PC-9 (cell line): Measurements from ENCODE around the gene CCDC150.

Source experiments
- EZH2 ChIP-seq: fragments of 200-600 bp; sonication (generic); IDR thresholded peaks from 2 replicates; pipeline ENCODE4 v1.8.0; 2017; ENCODE audit warnings: antibody characterized with exemption, low read depth
- TF ChIP-seq, protein P1 (sequence below): fragments of 200-600 bp; sonication (generic); conservative IDR thresholded peaks from 2 replicates; pipeline ENCODE4 v1.6.1; 2017; ENCODE audit warnings: mixed run types, antibody characterized with exemption, mild to moderate bottlenecking, moderate library complexity

DNA sequence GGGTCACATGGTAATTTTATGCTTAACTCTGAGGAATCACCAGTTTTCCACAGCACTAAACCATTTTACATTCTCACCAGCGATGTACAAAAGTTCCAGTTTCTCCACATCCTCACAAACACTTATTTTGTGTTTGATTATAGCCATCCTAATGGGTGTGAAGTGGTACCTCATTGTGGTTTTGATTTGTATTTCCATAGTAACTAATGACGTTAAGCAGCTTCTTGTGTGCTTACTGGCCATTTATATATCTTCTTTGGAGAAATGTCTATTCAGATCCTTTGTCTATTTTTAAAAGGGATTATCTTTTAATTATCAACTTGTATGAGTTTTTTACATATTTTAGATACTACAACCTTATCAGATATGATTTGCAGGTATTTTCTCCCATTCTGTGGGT lies 42.0 kb downstream of the CCDC150 start:
- TF ChIP-seq, protein P1, sequence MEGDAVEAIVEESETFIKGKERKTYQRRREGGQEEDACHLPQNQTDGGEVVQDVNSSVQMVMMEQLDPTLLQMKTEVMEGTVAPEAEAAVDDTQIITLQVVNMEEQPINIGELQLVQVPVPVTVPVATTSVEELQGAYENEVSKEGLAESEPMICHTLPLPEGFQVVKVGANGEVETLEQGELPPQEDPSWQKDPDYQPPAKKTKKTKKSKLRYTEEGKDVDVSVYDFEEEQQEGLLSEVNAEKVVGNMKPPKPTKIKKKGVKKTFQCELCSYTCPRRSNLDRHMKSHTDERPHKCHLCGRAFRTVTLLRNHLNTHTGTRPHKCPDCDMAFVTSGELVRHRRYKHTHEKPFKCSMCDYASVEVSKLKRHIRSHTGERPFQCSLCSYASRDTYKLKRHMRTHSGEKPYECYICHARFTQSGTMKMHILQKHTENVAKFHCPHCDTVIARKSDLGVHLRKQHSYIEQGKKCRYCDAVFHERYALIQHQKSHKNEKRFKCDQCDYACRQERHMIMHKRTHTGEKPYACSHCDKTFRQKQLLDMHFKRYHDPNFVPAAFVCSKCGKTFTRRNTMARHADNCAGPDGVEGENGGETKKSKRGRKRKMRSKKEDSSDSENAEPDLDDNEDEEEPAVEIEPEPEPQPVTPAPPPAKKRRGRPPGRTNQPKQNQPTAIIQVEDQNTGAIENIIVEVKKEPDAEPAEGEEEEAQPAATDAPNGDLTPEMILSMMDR, result no peak
- TF ChIP-seq EZH2, result no peak
